A549 (cell line): ENCODE results near the gene FHIP1A. TPM values are rescaled to one million over a fixed set of nuclear protein-coding genes. Genes with fewer than 3 reads are reported as not detected.

ENCODE experiments used
- ATAC-seq, 2 experiments: fragments of 200-7000 bp in 1 of 2; fragments of >200 bp in 1 of 2; cut with Nextera tagmentation in 1 of 2; cut with Tn5 transposase in 1 of 2; 3 replicates each; pipeline versions ENCODE4 v1.8.0 to v1.9.1; 2018 to 2020; ENCODE audit warnings: mild to moderate bottlenecking in 1 of 2, moderate library complexity in 1 of 2
- CTCF ChIA-PET: fragments of 300-600 bp; sonication (Branson Sonifier 250); formaldehyde crosslinking; extraction: SDS; loops from one replicate; lab custom pipeline; 2021; ENCODE audit warnings: antibody characterized with exemption, inconsistent platforms; lab: Yijun Ruan, JAX
- POLR2A ChIA-PET: fragments of 350-600 bp; formaldehyde crosslinking; extraction: SDS; loops from one replicate; lab custom pipeline; 2021; ENCODE audit warnings: antibody characterized with exemption, inconsistent platforms; lab: Yijun Ruan, JAX
- DNase-seq, 2 experiments: peaks; one replicate each; pipeline versions ENCODE4 v3.0.0 to v3.0.0-alpha.2; 2011 to 2016; ENCODE audit warnings: low read depth in 1 of 2, low spot score in 1 of 2
- FAIRE-seq: peaks from 2 replicates; lab custom pipeline; 2011; peaks lifted over from hg19 to GRCh38; lab: Jason Lieb, UNC
- H3K27ac ChIP-seq, 2 experiments: fragments of >200 bp; sonication (Bioruptor Twin); formaldehyde crosslinking; 3 replicates each; pipeline ENCODE4 v1.5.1; 2016 to 2017
- H3K4me1 ChIP-seq: fragments of >200 bp; sonication (Bioruptor Twin); formaldehyde crosslinking; 3 replicates; pipeline ENCODE4 v1.6.1; 2016
- H3K4me2 ChIP-seq: fragments of >200 bp; sonication (Bioruptor Twin); formaldehyde crosslinking; 3 replicates; pipeline ENCODE4 v1.6.1; 2016
- H3K4me3 ChIP-seq: fragments of >200 bp; sonication (Bioruptor Twin); formaldehyde crosslinking; 3 replicates; pipeline ENCODE4 v1.5.1; 2016
- H3K9me3 ChIP-seq: fragments of >200 bp; sonication (Bioruptor Twin); formaldehyde crosslinking; 3 replicates; pipeline ENCODE4 v1.6.1; 2016
- CBX2 ChIP-seq: fragments of 200-600 bp; sonication (generic); IDR thresholded peaks from 2 replicates; pipeline ENCODE4 v1.6.1; 2016; ENCODE audit warnings: low read depth, mild to moderate bottlenecking, borderline replicate concordance
- CBX8 ChIP-seq: fragments of 200-600 bp; sonication (generic); IDR thresholded peaks from 2 replicates; pipeline ENCODE4 v1.6.1; 2016
- CTCF ChIP-seq: fragments of >200 bp; sonication (Bioruptor Twin); formaldehyde crosslinking; IDR thresholded peaks from 3 replicates; pipeline ENCODE4 v1.5.1; 2016
- E2F6 ChIP-seq: IDR thresholded peaks from 2 replicates; pipeline ENCODE4 v1.6.1; 2012; ENCODE audit warnings: low read depth, borderline replicate concordance
- EP300 ChIP-seq, 2 experiments: fragments of >200 bp; sonication (Bioruptor Twin); formaldehyde crosslinking; IDR thresholded peaks; 2 replicates in 1 of 2; 3 replicates in 1 of 2; pipeline ENCODE4 v1.6.1; 2016 to 2017
- FOSB ChIP-seq: fragments of 250-450 bp; sonication (Bioruptor Pico); IDR thresholded peaks from 2 replicates; pipeline ENCODE4 v1.5.0; 2020; ENCODE audit warnings: mild to moderate bottlenecking, moderate library complexity
- FOSL2 ChIP-seq, 2 experiments: fragments of 450-650 bp in 1 of 2; fragments of >200 bp in 1 of 2; sonication (Bioruptor Twin) in 1 of 2; formaldehyde crosslinking; IDR thresholded peaks; 2 replicates each; pipeline versions ENCODE4 v1.5.0 to v1.6.1; 2016 to 2020; ENCODE audit warnings: mild to moderate bottlenecking in 1 of 2, moderate library complexity in 1 of 2
- GATA3 ChIP-seq: IDR thresholded peaks from 2 replicates; pipeline ENCODE4 v1.6.1; 2012; ENCODE audit warnings: borderline replicate concordance
- HDAC2 ChIP-seq: fragments of 200-600 bp; sonication (generic); IDR thresholded peaks from 2 replicates; pipeline ENCODE4 v1.6.1; 2016
- JUN ChIP-seq, 2 experiments: fragments of >200 bp; sonication (Bioruptor Twin); formaldehyde crosslinking; IDR thresholded peaks; 2 replicates in 1 of 2; 3 replicates in 1 of 2; pipeline ENCODE4 v1.6.1; 2016 to 2017
- JUNB ChIP-seq: fragments of >200 bp; sonication (Bioruptor Twin); formaldehyde crosslinking; IDR thresholded peaks from 2 replicates; pipeline ENCODE4 v1.6.1; 2016
- KDM1A ChIP-seq: fragments of 200-600 bp; sonication (generic); IDR thresholded peaks from 2 replicates; pipeline ENCODE4 v1.6.1; 2016; ENCODE audit warnings: low read depth, mild to moderate bottlenecking
- MAZ ChIP-seq: fragments of 150-350 bp; IDR thresholded peaks from 2 replicates; pipeline ENCODE4 v1.6.1; 2014; ENCODE audit warnings: antibody characterized with exemption, low read depth, low read length, borderline replicate concordance
- PHF8 ChIP-seq: fragments of 200-600 bp; sonication (generic); IDR thresholded peaks from 2 replicates; pipeline ENCODE4 v1.6.1; 2016; ENCODE audit warnings: low read depth, mild to moderate bottlenecking, antibody characterized with exemption, moderate library complexity, borderline replicate concordance
- POLR2AphosphoS2 ChIP-seq: conservative IDR thresholded peaks from 2 replicates; pipeline ENCODE4 v1.6.1; 2012; ENCODE audit warnings: low read length, improper control_type of control experiment, inconsistent platforms
- RARB ChIP-seq: fragments of 250-450 bp; sonication (Bioruptor Pico); IDR thresholded peaks from 2 replicates; pipeline ENCODE4 v1.8.0; 2021; ENCODE audit warnings: mild to moderate bottlenecking, moderate library complexity
- RCOR1 ChIP-seq: fragments of 150-350 bp; IDR thresholded peaks from 2 replicates; pipeline ENCODE4 v1.6.1; 2014; ENCODE audit warnings: antibody characterized with exemption, low read length, low read depth
- REST ChIP-seq: fragments of 200-600 bp; sonication (generic); IDR thresholded peaks from 2 replicates; pipeline ENCODE4 v1.6.1; 2016; ENCODE audit warnings: antibody characterized with exemption, mild to moderate bottlenecking, moderate library complexity
- RNF2 ChIP-seq: fragments of 200-600 bp; sonication (generic); IDR thresholded peaks from 2 replicates; pipeline ENCODE4 v1.6.1; 2016; ENCODE audit warnings: low read depth, mild to moderate bottlenecking, antibody characterized with exemption, moderate library complexity, borderline replicate concordance
- TFCP2L1 ChIP-seq: fragments of 250-450 bp; sonication (Bioruptor Pico); IDR thresholded peaks from 2 replicates; pipeline ENCODE4 v1.5.0; 2021; ENCODE audit warnings: mild to moderate bottlenecking
- ZC3H11A ChIP-seq: fragments of 450-650 bp; IDR thresholded peaks from 2 replicates; pipeline ENCODE4 v1.6.1; 2014; ENCODE audit warnings: antibody characterized with exemption, mild to moderate bottlenecking
- ZFP36 ChIP-seq: fragments of 450-650 bp; IDR thresholded peaks from 2 replicates; pipeline ENCODE4 v1.6.1; 2014; ENCODE audit warnings: borderline replicate concordance; ENCODE audit not compliant: partially characterized antibody
- WGBS: methylation state at CpG from one replicate; pipeline ENCODE4 v1.1.6; 2017; ENCODE audit errors: missing lambda C conversion rate; 5-methylcytosine and 5-hydroxymethylcytosine counted together
- polyA plus RNA-seq, 4 experiments: library from polyadenylated mRNA; depleted of rRNA in 3 of 4; stranded (reverse); fragments of >200 nt; fragmentation: RNase III in 1 of 4; extraction: RNeasy Plus Mini Kit Qiagen cat#74134 plus additional on column Dnase treatment in 1 of 4; gene quantifications; 2 replicates in 3 of 4; 3 replicates in 1 of 4; pipeline ENCODE4 v1.2.3, GENCODE V29; 2011 to 2017

The FHIP1A gene
- polyA plus RNA-seq, 2 of the 4 experiments (the other 2 are of a cell fraction), result 0.09 TPM

GRCh38 chr4:151401739-151402138 is 7.2 kb upstream of the FHIP1A start:
- DNase-seq, result no peak
- no peak for FAIRE-seq
- Histone ChIP-seq H3K4me1 (no peaks in the 10 kb centered on the region), H3K27ac (no peak overlapping the region), H3K4me2 (no peak overlapping the region), H3K9me3 (no peaks in the 10 kb centered on the region), H3K4me3 (no peak overlapping the region)
- TF ChIP-seq CTCF, result no peak
- no peak for TF ChIP-seq RNF2
- no peak for TF ChIP-seq E2F6
- TF ChIP-seq ZFP36, result no peak
- no peak for TF ChIP-seq RCOR1
- TF ChIP-seq PHF8, result no peak
- no peak for TF ChIP-seq CBX8
- no peak for TF ChIP-seq ZC3H11A
- TF ChIP-seq HDAC2, result no peak
- no peak for TF ChIP-seq JUN (IDR thresholded peaks at IDR 0.05)
- TF ChIP-seq GATA3, result no peak
- ChIA-PET CTCF (no interaction called here), POLR2A (no interaction called here)
- ATAC-seq, result no peak
- WGBS, result 83% methylated on average over 2 of the region's 2 CpGs

GRCh38 chr4:151402145-151402865 is 6.7 kb upstream of the FHIP1A start:
- Histone ChIP-seq H3K9me3 (no peaks in the 10 kb centered on the region), H3K4me2 (no peak overlapping the region), H3K27ac (no peak overlapping the region), H3K4me3 (no peak overlapping the region), H3K4me1 (no peaks in the 10 kb centered on the region)
- POLR2A ChIA-PET, result no interaction called here
- ATAC-seq (no peak), FAIRE-seq (no peak), DNase-seq (no peak)
- 50% methylated on average over 8 of the region's 8 CpGs for WGBS
- TF ChIP-seq CBX2 (no peak), CTCF (no peak), POLR2AphosphoS2 (no peak), FOSB (CRISPR knock-in tag) (no peak), REST (no peak), FOSL2 (IDR thresholded peaks at IDR 0.05) (no peak), FOSL2 (CRISPR knock-in tag; IDR thresholded peaks at IDR 0.05) (no peak), HDAC2 (no peak), ZFP36 (no peak), KDM1A (no peak), E2F6 (no peak), JUNB (no peak), RARB (CRISPR knock-in tag) (no peak), RNF2 (no peak), EP300 (IDR thresholded peaks at IDR 0.05) (no peak), TFCP2L1 (CRISPR knock-in tag) (no peak), MAZ (no peak)
- CTCF ChIA-PET, result no interaction called here
